K562 (cell line): ENCODE results near the gene TMPRSS6. TPM values are rescaled to one million over a fixed set of nuclear protein-coding genes. Genes with fewer than 3 reads are reported as not detected.

Experiments
- CBX8 ChIP-seq: fragments of 200-600 bp; sonication (generic); IDR thresholded peaks from 2 replicates; pipeline ENCODE4 v1.6.1; 2012; ENCODE audit warnings: borderline replicate concordance, mixed run types, low read depth, mild to moderate bottlenecking, moderate library complexity, mixed read lengths, low read length, control low read depth, inconsistent platforms; ENCODE audit not compliant: poor library complexity, severe bottlenecking; ENCODE audit errors: extremely low read depth
- CCNT2 ChIP-seq: IDR thresholded peaks from 2 replicates; pipeline ENCODE4 v1.6.1; 2011; ENCODE audit warnings: borderline replicate concordance, low read depth, mild to moderate bottlenecking, moderate library complexity, mixed read lengths, low read length; ENCODE audit not compliant: insufficient read length; ENCODE audit errors: extremely low read depth
- CTCFL ChIP-seq: IDR thresholded peaks from 2 replicates; pipeline ENCODE4 v1.6.1; 2011; ENCODE audit warnings: borderline replicate concordance, low read depth, mild to moderate bottlenecking, moderate library complexity, low read length; ENCODE audit not compliant: insufficient read depth, poor library complexity, severe bottlenecking
- KLF10 ChIP-seq: fragments of 250-450 bp; sonication (Bioruptor Pico); IDR thresholded peaks from 2 replicates; pipeline ENCODE4 v1.6.1; 2021; ENCODE audit warnings: matching md5 sums
- MGA ChIP-seq: fragments of 450-650 bp; IDR thresholded peaks from 2 replicates; pipeline ENCODE4 v1.6.1; 2016; ENCODE audit warnings: mild to moderate bottlenecking, moderate library complexity
- NUFIP1 ChIP-seq: fragments of 450-650 bp; IDR thresholded peaks from 2 replicates; pipeline ENCODE4 v1.6.1; 2018; ENCODE audit not compliant: partially characterized antibody
- PHF8 ChIP-seq: fragments of 200-600 bp; sonication (generic); IDR thresholded peaks from 2 replicates; pipeline ENCODE4 v1.6.1; 2012; ENCODE audit warnings: mixed run types, mild to moderate bottlenecking, inconsistent platforms, low read length, moderate library complexity, borderline replicate concordance
- RB1 ChIP-seq: fragments of 450-650 bp; IDR thresholded peaks from 2 replicates; pipeline ENCODE4 v1.6.1; 2017; ENCODE audit warnings: low read depth, mild to moderate bottlenecking
- ZFP36 ChIP-seq: fragments of 150-350 bp; IDR thresholded peaks from 2 replicates; pipeline ENCODE4 v1.6.1; 2018; ENCODE audit warnings: low read length, low read depth; ENCODE audit not compliant: partially characterized antibody
- ZNF589 ChIP-seq: fragments of 200-800 bp; sonication (Bioruptor generic); IDR thresholded peaks from 2 replicates; pipeline ENCODE4 v1.6.1; 2016; ENCODE audit warnings: low read depth, missing genetic modification characterization, missing compliant biosample characterization
- ZNF668 ChIP-seq: fragments of 250-450 bp; sonication (Bioruptor Pico); IDR thresholded peaks from 2 replicates; pipeline ENCODE4 v1.8.0; 2022; ENCODE audit warnings: mild to moderate bottlenecking, inconsistent platforms
- polyA plus RNA-seq, 8 experiments: library from polyadenylated mRNA; depleted of rRNA in 4 of 8; stranded (reverse) in 5 of 8; unstranded in 3 of 8; fragments of >200 nt; fragmentation: Nextera tagmentation in 2 of 8; fragmentation: Illumina TruSeq in 1 of 8; extraction: Ambion mirVana in 2 of 8; extraction: Trizol in 1 of 8; gene quantifications; 2 replicates each; pipeline versions ENCODE4 v1.2.1 to v1.2.3, GENCODE V29; 2011 to 2014; ENCODE audit warnings: inconsistent platforms in 1 of 8, missing spikeins in 1 of 8
- total RNA-seq, 7 experiments: library from RNA; depleted of rRNA in 6 of 7; stranded (reverse); fragments of >200 nt in 6 of 7; fragmentation: Illumina TruSeq in 2 of 7; extraction: Trizol in 2 of 7; gene quantifications; 2 replicates each; pipeline versions ENCODE4 v1.2.1 to v1.2.3, GENCODE V29; 2011 to 2021; ENCODE audit warnings: low replicate concordance in 1 of 7

TMPRSS6 gene
- total and polyA plus RNA-seq, 9 of the 15 experiments (the other 6 are each of a cell fraction or from before 2014, with no cell fraction given), result 0.03 TPM; not detected in 8

DNA sequence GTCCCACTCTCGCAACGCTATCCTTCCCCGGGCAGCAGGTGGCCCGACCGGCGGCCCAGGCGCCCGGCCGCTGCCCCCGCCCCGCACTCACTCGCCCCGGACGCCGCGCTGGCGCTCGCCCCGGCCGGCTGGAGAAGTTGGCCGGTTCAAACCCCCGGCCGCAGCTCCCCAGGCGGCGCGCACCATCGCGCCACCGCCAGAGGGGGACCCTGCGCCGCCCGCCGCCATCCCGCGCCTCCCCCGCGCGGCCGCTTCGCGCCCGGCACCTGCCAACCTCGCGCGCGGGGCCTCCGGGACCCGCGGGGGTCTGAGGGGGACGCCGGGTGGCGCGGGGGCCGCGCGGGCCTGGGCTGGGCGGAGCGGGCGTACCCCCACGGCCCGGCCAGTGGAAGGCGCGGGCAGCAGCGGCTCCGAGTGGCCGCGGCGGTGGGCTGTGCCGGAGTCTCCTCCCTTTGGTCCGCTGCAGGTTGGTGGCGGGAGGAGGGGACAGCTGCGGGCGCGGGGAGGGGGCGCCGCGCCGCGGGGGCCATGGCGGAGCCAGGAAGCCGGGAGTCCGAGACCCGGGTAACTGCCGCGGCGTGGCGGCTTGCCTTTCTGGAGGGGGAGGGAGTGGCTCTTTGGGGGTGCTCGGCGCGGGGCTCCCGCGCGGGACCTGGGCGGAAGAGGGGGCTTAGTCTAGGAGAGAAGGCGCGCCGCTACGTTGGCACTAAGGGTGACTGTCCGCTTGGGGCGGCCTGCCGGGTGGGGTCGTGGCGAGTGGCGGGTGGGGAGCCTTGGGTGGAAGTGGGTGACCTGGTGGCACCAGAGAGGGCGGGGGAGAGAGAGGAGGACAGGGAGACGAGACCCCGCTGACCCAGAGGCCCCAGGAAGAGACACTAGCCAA, 90.0 kb downstream of the TMPRSS6 start, which contains the start of the genes MPST and TST (continued):
- TF ChIP-seq MGA (no peak), ZFP36 (no peak), ZNF668 (CRISPR knock-in tag) (no peak), CTCFL (no peak), PHF8 (peak; percentile 83; the same call in 1 of the 2 replicates), NUFIP1 (no peak), KLF10 (CRISPR knock-in tag) (no peak), CCNT2 (peak; percentile 57), CBX8 (no peak), RB1 (peak; percentile 63), ZNF589 (CRISPR knock-in tag) (no peak)
